Liver (tissue), 9 donors: ENCODE data around the gene MAML3. TPM values are rescaled to one million over a fixed set of nuclear protein-coding genes. Genes with fewer than 3 reads are reported as not detected.

Source experiments
- DNase-seq: peaks from one replicate; pipeline ENCODE4 v3.0.0-alpha.2; 2017; ENCODE audit warnings: low spot score
- H3K27ac ChIP-seq, 2 donors: one replicate each; pipeline ENCODE4 v1.7.0; 2013; ENCODE audit warnings: inconsistent platforms in 2 of 2, low read length in 2 of 2, control low read depth in 1 of 2, low read depth in 1 of 2, mild to moderate bottlenecking in 1 of 2
- H3K27me3 ChIP-seq, 4 donors: one replicate each; pipeline versions ENCODE4 v1.6.1 to v1.7.0; 2013; ENCODE audit warnings: low read length in 3 of 4, inconsistent platforms in 1 of 4, mild to moderate bottlenecking in 1 of 4, moderate library complexity in 1 of 4; ENCODE audit not compliant: control insufficient read depth in 4 of 4, insufficient read depth in 4 of 4
- H3K36me3 ChIP-seq, 4 donors: one replicate each; pipeline versions ENCODE4 v1.6.1 to v1.7.0; 2013; ENCODE audit warnings: low read length in 3 of 4, mild to moderate bottlenecking in 3 of 4, low read depth in 1 of 4, moderate library complexity in 1 of 4; ENCODE audit not compliant: control insufficient read depth in 4 of 4, insufficient read depth in 3 of 4
- H3K4me1 ChIP-seq, 4 donors: one replicate each; pipeline versions ENCODE4 v1.6.1 to v1.7.0; 2013; ENCODE audit warnings: low read length in 3 of 4, mild to moderate bottlenecking in 3 of 4, moderate library complexity in 1 of 4; ENCODE audit not compliant: control insufficient read depth in 4 of 4, insufficient read depth in 4 of 4
- H3K4me3 ChIP-seq, 3 donors: one replicate each; pipeline versions ENCODE4 v1.6.1 to v1.7.0; 2013; ENCODE audit warnings: low read length in 3 of 3, control low read depth in 1 of 3, low read depth in 1 of 3, mild to moderate bottlenecking in 1 of 3
- H3K9ac ChIP-seq, 2 donors: one replicate each; pipeline ENCODE4 v1.7.0; 2013; ENCODE audit warnings: low read length in 2 of 2, mild to moderate bottlenecking in 2 of 2, moderate library complexity in 2 of 2, control low read depth in 1 of 2, low read depth in 1 of 2
- H3K9me3 ChIP-seq, 4 donors: one replicate each; pipeline versions ENCODE4 v1.6.1 to v1.7.0; 2013; ENCODE audit warnings: low read length in 3 of 4; ENCODE audit not compliant: control insufficient read depth in 4 of 4
- ATF3 ChIP-seq: IDR thresholded peaks from 2 replicates; pipeline ENCODE4 v1.6.1; 2016; ENCODE audit warnings: antibody characterized with exemption
- EGR1 ChIP-seq, 2 donors: IDR thresholded peaks; 2 replicates each; pipeline ENCODE4 v1.6.1; 2016 to 2018; ENCODE audit warnings: antibody characterized with exemption in 2 of 2, low read depth in 2 of 2
- FOXA1 ChIP-seq: IDR thresholded peaks from 2 replicates; pipeline ENCODE4 v1.6.1; 2016; ENCODE audit warnings: antibody characterized with exemption
- FOXA2 ChIP-seq: IDR thresholded peaks from 2 replicates; pipeline ENCODE4 v1.6.1; 2016; ENCODE audit warnings: antibody characterized with exemption
- GABPA ChIP-seq, 2 donors: IDR thresholded peaks in 1 of 2; conservative IDR thresholded peaks in 1 of 2; 2 replicates each; pipeline ENCODE4 v1.6.1; 2016; ENCODE audit warnings: antibody characterized with exemption in 2 of 2, mild to moderate bottlenecking in 1 of 2, moderate library complexity in 1 of 2
- HNF4A ChIP-seq, 2 donors: conservative IDR thresholded peaks; 2 replicates each; pipeline ENCODE4 v1.6.1; 2016; ENCODE audit warnings: antibody characterized with exemption in 2 of 2, mild to moderate bottlenecking in 2 of 2
- HNF4G ChIP-seq: IDR thresholded peaks from 2 replicates; pipeline ENCODE4 v1.6.1; 2016; ENCODE audit warnings: antibody characterized with exemption
- JUND ChIP-seq, 2 donors: IDR thresholded peaks; 2 replicates each; pipeline ENCODE4 v1.6.1; 2016; ENCODE audit warnings: antibody characterized with exemption in 2 of 2
- NR2F2 ChIP-seq: IDR thresholded peaks from 2 replicates; pipeline ENCODE4 v1.6.1; 2016; ENCODE audit warnings: antibody characterized with exemption
- RAD21 ChIP-seq, 2 donors: IDR thresholded peaks; 2 replicates each; pipeline ENCODE4 v1.6.1; 2016; ENCODE audit warnings: antibody characterized with exemption in 2 of 2, mild to moderate bottlenecking in 2 of 2
- REST ChIP-seq: IDR thresholded peaks from 2 replicates; pipeline ENCODE4 v1.6.1; 2016; ENCODE audit warnings: antibody characterized with exemption, mild to moderate bottlenecking
- RXRA ChIP-seq, 2 donors: IDR thresholded peaks; 2 replicates each; pipeline ENCODE4 v1.6.1; 2017 to 2018; ENCODE audit warnings: antibody characterized with exemption in 2 of 2, mild to moderate bottlenecking in 1 of 2
- SP1 ChIP-seq: IDR thresholded peaks from 2 replicates; pipeline ENCODE4 v1.6.1; 2018; ENCODE audit warnings: antibody characterized with exemption, mild to moderate bottlenecking
- TAF1 ChIP-seq: conservative IDR thresholded peaks from 2 replicates; pipeline ENCODE4 v1.6.1; 2016; ENCODE audit warnings: antibody characterized with exemption, mild to moderate bottlenecking
- YY1 ChIP-seq: IDR thresholded peaks from 2 replicates; pipeline ENCODE4 v1.6.1; 2016; ENCODE audit warnings: antibody characterized with exemption, mild to moderate bottlenecking
- ZBTB33 ChIP-seq: IDR thresholded peaks from 2 replicates; pipeline ENCODE4 v1.6.1; 2016; ENCODE audit warnings: antibody characterized with exemption
- WGBS: extraction: QIAGEN DNeasy Blood & Tissue Kit; methylation state at CpG from one replicate; pipeline ENCODE4 v1.1.7; 2013; 5-methylcytosine and 5-hydroxymethylcytosine counted together
- polyA plus RNA-seq, 2 donors: library from polyadenylated mRNA; stranded (reverse) in 1 of 2; unstranded in 1 of 2; fragments of 200-250 nt in 1 of 2; fragments of >200 nt in 1 of 2; fragmentation: Nextera tagmentation in 1 of 2; extraction: Ambion mirVana in 1 of 2; gene quantifications; one replicate each; pipeline versions ENCODE4 v1.2.1 to v1.2.3, GENCODE V29; 2013 to 2015
- total RNA-seq, 2 donors: library from RNA; depleted of rRNA; stranded (reverse); fragments of >200 nt; gene quantifications; one replicate each; pipeline ENCODE4 v1.2.3, GENCODE V29; 2014
- TF ChIP-seq, protein P1 (sequence below): fragments of 150-350 bp; IDR thresholded peaks from 2 replicates; pipeline ENCODE4 v1.5.1; 2017; ENCODE audit warnings: improper control_type of control experiment, low read depth, low read length; ENCODE audit not compliant: missing input control
- TF ChIP-seq, protein P2 (sequence below): IDR thresholded peaks from 2 replicates; pipeline ENCODE4 v1.6.1; 2016; ENCODE audit warnings: antibody characterized with exemption
- donor health status: healthy.
- donor health status: healthy.
- donor health status: healthy.
- donor health status: healthy.
- donor health status: healthy.

The MAML3 gene
- total and polyA plus RNA-seq, 4 donors, result 1.3 to 4.3 (median 2.7) TPM

DNA sequence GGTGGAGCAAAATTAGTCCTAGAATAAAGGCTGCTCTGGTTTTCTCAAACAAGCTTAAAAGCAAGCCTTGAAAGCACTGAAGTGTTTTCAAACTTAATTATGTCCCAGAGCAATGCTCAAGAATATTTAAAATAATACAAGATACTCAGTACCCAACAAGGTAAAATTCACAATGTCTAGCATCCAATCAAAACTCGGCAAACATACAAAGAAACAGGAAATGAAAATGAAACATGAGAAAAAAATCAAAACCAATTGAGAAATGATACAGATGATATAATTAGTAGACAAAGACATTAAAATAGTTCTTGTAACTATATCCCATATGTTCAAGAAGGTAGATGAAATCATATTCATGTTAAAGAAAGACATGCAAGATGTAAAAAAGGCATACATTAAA lies 45.0 kb upstream of the MAML3 start:
- TF ChIP-seq YY1 (no peak), RAD21 (IDR thresholded peaks at IDR 0.05) (no peak), HNF4A (conservative IDR thresholded peaks at IDR 0.05) (no peak)

DNA sequence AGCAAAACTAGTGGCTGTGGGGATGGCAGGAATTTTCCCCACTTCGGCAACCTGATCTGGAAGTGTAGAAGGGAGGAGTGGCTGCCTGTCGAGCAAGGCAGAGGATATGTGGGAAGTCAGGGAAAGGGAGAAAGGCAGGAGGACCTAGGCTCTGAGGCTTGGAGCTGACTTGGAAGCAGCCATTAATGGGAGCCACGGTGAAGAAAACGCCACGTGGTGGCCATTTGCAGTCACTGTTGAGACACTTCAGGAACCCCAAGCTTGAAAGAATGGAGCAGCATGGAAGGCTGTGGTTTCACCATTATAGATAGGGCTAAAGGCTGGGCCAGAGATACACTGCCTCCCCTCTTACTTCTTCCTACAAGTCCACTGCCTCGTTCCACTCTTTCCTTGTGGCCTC lies 41.8 kb upstream of the MAML3 start:
- no peaks in the 10 kb centered on the region for H3K4me1 ChIP-seq
- no peak for TF ChIP-seq HNF4A (conservative IDR thresholded peaks at IDR 0.05)
- TF ChIP-seq NR2F2, result no peak
- TF ChIP-seq YY1, result no peak
- no peak for TF ChIP-seq RAD21 (IDR thresholded peaks at IDR 0.05)
- TF ChIP-seq JUND (IDR thresholded peaks at IDR 0.05), result no peak
- TF ChIP-seq, protein P1, sequence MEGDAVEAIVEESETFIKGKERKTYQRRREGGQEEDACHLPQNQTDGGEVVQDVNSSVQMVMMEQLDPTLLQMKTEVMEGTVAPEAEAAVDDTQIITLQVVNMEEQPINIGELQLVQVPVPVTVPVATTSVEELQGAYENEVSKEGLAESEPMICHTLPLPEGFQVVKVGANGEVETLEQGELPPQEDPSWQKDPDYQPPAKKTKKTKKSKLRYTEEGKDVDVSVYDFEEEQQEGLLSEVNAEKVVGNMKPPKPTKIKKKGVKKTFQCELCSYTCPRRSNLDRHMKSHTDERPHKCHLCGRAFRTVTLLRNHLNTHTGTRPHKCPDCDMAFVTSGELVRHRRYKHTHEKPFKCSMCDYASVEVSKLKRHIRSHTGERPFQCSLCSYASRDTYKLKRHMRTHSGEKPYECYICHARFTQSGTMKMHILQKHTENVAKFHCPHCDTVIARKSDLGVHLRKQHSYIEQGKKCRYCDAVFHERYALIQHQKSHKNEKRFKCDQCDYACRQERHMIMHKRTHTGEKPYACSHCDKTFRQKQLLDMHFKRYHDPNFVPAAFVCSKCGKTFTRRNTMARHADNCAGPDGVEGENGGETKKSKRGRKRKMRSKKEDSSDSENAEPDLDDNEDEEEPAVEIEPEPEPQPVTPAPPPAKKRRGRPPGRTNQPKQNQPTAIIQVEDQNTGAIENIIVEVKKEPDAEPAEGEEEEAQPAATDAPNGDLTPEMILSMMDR, result no peak
- no peak for TF ChIP-seq ZBTB33
- no peak for TF ChIP-seq FOXA1
- no peak for TF ChIP-seq TAF1
- no peak for TF ChIP-seq EGR1 (IDR thresholded peaks at IDR 0.05; ENCODE audit: low read depth in 2 of 2)
- TF ChIP-seq, protein P2, sequence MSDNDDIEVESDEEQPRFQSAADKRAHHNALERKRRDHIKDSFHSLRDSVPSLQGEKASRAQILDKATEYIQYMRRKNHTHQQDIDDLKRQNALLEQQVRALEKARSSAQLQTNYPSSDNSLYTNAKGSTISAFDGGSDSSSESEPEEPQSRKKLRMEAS, result no peak
- TF ChIP-seq SP1, result no peak
- TF ChIP-seq ATF3, result no peak
- TF ChIP-seq FOXA2, result no peak
- no peak for TF ChIP-seq RXRA (IDR thresholded peaks at IDR 0.05)
- no peak for TF ChIP-seq REST
- no peak for TF ChIP-seq HNF4G
- TF ChIP-seq GABPA (IDR thresholded peaks at IDR 0.05 in 1 of 2, conservative IDR thresholded peaks at IDR 0.05 in 1 of 2), result no peak
- 85% methylated on average over 6 of the region's 6 CpGs for WGBS

More for the DNA sequence above, 45.0 kb upstream of the MAML3 start:
- Histone ChIP-seq H3K36me3 (no peaks in the 10 kb centered on the region), H3K9me3 (no peaks in the 10 kb centered on the region), H3K9ac (no peak overlapping the region), H3K4me1 (no peaks in the 10 kb centered on the region), H3K4me3 (no peak overlapping the region), H3K27ac (no peak overlapping the region), H3K27me3 (no peaks in the 10 kb centered on the region)
- no peak for DNase-seq
- WGBS, result 75% methylated on average over 1 of the region's 1 CpG

More for the DNA sequence above, 41.8 kb upstream of the MAML3 start:
- Histone ChIP-seq H3K9me3 (no peaks in the 10 kb centered on the region), H3K27me3 (no peaks in the 10 kb centered on the region), H3K4me3 (no peak overlapping the region), H3K27ac (no peak overlapping the region), H3K36me3 (no peaks in the 10 kb centered on the region), H3K9ac (no peak overlapping the region)
- no peak for DNase-seq
